HK-2 (cell line): ENCODE results near the gene RFX1.
"Not testable (repeated sequence)": the region's sequence is repeated elsewhere in the genome, so short reads cannot be mapped to it uniquely, and the experiment has no call there.

Experiments used
- DNase-seq: peaks from one replicate; pipeline ENCODE4 v3.0.0-alpha.2; 2018; ENCODE audit not compliant: unreplicated experiment

The RFX1 gene

DNA sequence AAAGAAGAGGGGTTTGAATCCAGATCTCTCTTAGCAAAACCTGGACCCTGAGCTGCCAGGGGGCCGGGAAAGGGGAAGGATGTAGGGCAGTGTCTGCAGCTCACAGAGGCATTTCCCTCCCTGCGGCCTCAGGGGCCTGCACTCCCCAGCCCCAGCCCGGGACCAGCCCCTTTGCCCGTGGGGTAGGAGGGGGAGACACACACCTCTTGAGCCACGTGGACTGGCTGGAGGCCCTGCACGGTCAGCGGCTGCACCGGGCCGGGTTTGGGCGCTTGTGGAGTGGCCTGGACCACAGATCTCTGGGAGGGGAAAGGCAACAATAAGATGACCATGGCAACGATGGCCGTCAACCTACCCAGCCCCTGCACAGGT is 26.9 kb downstream of the RFX1 start:
- no peak for DNase-seq

DNA sequence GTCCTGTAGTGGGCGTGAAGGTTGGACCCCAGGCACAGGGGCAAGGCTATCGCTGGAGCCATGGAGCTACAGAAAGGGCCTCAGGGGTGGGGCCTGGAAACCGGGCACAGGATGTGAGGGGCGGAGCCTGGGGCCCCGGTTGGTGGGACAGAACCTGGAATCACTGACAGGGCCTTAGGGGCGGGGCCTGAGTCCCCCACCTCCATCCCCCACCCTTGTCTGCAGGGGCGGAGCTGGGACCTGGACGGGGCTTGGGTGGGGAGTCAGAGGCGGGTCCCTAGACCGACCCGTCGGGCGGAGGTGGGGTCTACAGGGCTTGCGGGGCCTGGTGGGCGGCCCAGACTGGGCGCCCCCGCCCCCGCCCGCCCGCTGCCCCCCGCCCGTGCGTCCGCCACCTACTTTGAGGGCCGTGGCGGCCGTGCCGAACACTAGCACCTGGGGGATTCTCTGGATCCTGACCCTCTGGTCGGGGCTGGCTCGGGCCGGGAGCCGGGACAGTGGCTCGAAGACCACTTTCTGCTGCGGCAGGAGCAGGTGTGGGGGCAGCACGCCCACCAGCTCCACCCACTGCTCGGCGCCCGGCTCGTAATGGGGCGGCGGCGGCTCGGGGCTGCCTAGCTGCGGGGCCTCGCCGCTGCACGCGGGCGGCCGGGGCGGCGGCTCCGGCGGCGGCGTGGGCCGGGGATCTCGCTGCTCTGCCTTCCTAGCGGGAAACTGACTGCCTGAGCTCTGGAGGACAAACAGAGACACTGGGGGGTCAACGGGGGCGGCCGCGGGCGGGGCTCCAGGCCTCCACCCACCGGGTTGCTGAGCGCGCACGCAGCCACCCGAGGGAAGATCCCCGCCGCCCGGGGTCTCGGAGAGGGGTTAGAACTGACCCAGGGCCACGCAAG is 27.5 kb downstream of the RFX1 start:
- no peak for DNase-seq

GRCh38 chr19:13977803-13978202 is 28.3 kb downstream of the RFX1 start:
- DNase-seq: no peak

GRCh38 chr19:13976446-13976845 is 29.7 kb downstream of the RFX1 start:
- DNase-seq: no peak

DNA sequence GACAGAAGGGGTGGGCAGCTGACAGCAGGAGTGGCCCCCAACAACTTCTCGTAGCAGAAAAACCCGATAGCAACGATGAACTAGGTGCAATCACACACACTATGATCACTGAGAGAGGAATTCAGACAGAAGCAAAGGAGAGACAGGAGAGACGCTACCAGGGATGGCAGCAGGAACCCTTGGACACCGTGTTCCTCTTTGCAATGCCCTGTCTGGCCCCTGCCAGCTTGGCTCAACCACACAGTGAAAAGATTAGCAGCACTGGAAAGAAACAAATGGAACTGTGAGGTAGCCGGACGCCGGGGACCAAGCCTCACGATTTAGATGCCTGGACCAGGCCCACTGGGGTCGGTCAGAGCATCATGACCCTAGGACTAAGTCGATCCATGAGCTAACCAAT is 30.2 kb downstream of the RFX1 start:
- no peak for DNase-seq

DNA sequence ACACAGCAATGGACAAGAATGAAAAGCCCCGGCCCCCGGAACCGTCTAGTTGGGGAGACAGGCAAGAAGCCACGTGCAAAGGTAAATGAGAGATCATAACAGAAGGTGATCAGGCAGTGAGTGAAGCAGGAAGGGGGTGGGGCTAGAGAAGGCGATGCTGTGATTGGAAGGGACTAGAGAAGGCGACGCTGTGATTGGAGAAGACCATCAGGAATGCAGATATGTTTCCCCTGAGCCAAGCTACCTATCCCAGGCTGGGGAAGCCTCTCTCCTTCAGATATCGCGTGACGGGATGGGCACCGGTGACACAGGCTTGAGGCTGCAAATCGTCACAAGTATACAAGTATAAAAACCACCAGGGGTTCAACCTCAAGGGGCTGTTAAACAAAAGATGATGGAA is 32.0 kb downstream of the RFX1 start:
- DNase-seq: no peak

DNA sequence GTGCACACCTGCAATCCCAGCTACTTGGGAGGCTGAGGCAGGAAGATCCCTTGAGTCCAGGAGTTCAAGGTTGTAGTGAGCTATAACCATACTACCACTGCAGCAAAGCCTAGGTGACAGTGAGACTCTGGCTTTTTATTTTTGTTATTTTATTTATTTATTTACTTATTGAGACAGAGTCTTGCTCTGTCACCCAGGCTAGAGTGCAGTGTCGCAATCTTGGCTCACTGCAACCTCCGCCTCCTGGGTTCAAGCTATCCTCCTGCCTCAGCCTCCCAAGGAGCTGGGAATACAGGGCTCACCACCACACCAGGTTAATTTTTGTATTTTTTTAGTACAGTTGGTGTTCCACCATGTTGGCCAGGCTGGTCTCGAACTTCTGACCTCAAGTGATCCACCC is 32.6 kb downstream of the RFX1 start:
- DNase-seq: not testable (repeated sequence)

DNA sequence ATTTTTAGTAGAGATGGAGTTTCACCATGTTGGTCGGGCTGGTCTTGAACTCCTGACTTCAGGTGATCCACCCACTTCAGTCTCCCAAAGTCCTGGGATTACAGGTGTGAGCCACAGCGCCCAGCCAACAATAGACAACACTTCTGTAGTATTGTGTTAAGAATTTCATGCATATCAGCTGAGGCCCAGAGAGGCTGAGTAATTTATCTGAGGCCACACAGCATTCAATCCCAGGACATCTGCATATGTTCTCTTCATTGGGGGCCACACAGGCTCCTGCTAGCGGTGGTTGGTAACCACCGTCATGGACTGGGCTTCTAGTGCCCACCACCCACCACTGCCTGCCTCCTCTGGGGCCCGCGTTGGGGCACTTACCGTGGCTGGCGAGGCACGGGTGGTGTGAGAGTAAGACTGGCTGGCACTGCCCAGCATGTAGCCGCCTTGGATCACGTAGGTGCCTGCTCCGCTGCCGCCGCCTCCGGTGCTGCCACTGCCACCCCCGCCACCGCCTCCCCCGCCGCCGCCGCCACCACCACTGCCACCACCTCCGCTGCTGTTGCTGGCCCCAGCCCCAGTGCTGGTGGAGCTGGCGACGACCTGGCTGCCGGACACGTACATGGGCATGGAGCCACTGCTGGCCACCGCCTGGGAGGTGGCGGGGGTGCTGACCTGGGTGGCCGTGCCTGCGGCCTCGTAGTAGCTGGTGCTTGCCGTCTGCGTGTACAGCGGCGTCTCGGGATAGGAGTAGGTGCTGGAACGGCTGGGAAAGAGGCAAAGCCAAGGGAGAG is 33.6 kb downstream of the RFX1 start:
- no peak for DNase-seq

- DNase-seq: not testable (repeated sequence)
Measured at GRCh38 chr19:13971868-13972267, 34.3 kb downstream of the RFX1 start.

DNA sequence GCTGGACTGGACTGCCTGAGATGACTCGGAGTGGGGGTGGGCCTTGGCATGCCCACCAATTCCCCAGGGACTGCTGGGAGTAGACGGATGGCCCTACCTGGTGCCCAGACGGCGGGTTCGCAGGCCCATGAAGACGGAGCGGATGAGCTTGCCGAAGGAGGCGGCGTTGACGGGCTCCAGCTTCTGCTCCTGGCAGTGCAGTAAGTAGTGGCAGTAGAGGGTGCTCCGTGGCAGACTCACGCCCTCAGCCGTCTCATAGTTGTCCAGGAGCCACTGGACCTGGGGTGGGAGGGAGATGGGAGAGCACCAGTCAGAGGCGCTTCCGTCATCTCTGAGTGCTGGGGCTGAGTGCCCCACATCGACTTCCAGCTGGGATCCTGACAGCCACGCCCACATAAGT is 36.2 kb downstream of the RFX1 start:
- no peak for DNase-seq

GRCh38 chr19:13968999-13969398 is 37.1 kb downstream of the RFX1 start:
- DNase-seq: no peak

DNA sequence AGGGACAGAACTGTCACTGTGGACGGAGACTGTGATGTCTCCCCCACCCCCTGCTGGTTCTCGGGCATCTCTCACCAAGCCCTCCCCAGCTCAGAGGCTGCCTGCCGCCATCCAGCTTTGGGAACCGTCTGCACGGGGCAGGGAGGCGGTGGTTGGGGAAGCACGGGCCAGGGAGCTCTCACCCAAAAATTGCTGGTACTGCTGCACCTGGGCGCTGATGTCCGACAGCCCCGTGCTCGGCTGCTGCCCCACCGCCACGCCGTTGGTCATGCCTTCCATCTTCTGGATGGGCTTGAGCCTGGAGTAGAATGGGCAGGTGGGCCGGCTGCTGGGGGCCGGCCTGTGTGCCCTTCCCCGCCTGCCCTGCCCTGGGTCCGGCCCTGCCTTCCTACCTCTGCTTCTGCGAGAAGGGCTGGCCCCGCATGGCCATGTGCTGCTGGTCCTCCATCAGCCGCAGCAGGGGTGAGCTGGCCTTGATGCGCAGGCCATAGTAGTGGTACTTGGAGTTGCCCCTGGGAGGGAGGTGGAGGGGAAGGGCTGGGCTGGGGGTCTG is 37.7 kb downstream of the RFX1 start:
- no peak for DNase-seq

DNA sequence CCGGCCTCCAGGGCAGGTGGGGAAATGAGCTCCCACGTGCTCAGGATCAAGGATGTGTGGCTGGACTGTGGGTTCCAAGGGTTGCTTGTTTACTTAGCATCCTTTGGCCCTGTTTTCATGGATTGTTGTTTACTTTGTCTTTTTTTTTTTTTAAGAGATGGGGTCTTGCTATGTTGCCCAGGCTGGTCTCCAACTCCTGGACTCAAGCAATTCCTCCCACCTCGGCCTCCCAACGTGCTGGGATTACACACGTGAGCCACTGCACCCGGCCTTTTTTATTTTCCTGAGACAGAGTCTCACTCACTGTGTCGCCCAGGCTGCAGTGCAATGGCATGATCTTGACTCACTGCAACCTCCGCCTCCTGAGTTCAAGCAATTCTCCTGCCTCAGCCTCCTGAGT is 38.9 kb downstream of the RFX1 start:
- DNase-seq: not testable (repeated sequence)

GRCh38 chr19:13966684-13967128 is 39.4 kb downstream of the RFX1 start:
- no peak for DNase-seq

DNA sequence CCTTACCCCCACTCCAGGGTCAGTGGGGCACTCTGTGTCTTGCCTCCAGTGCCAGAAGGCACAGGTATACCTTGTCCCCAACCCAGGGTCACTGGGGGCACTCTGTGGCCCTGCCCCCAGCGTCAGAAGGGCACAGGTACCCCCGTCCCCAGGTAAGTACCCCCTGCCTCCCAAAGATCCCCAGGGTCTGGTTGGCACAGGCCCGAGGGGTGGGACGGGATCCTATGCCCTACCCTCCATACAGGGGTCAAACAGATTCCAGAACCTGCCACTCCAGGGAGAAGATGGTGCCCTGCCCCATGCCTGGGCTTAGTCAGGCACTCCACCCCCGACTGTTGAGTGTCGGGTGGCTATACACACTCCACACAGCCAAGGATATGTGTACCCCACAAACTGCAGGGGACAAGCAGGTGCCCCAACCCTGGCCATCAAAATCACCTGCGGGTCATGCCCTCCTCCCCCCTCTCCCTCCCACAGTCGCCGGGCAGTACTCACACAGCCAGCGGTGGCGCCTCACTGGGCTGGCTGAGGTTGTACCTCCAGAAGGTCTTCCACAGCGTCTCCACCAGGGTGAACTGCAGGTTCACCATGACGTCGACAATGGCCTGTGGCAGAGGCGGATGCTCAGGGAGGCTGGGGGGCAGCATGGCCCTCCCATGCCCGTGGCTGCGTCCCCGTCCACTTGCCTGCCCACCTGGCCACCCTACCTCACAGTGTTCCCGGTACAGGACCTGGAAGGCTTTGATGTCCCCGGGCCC is 40.0 kb downstream of the RFX1 start:
- DNase-seq: no peak

DNA sequence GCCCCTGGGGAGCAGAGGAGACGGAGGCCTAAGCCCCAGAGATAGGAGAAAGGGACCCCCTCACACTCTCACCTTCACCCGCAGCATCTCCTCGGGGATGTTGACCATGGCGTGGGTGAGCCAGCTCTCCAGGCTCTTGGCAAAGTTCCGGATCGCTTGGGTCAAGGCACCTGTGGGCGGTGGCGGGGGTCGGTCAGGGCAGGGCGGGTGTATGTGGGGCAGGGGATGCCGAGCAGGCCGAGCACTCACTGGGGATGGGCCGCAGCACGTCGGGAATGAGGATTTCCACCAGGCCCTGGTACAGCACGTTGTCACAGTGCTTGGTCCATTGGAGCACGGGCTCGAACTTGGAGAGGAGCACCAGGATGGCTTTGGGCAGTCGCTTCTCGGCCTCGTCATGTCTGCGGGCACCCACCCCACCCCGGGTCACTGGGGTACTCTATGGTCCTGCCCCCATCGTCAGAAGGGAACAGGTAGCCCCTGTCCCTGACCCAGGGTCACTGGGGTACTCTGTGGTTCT is 40.7 kb downstream of the RFX1 start:
- no peak for DNase-seq

- no peak for DNase-seq
Measured at GRCh38 chr19:13964776-13965175, 41.3 kb downstream of the RFX1 start.

DNA sequence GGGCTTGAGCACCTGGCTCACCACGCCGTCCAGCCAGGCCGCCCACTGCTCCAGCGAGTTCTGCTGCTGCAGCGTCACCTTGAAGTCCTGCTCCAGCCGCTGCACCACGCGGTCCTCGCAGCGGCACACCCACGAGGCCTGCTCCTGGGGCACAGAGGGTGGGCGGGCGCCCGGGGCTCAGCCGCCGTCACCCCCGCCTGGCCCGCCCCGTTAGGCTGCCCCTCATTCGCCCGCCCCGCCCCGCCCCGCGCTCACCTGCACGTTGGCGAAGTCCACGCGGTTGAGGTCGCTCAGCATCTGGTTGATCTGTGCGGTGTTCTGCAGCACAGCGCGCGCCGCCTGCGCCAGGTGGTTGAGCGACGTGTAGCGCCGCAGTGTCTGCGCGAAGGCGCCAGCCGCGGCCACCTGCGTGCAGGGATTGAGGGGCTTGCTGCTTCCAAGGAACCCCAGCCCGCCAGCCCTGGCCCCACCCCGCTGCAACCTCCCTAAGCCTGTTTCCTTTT is 42.5 kb downstream of the RFX1 start:
- no peak for DNase-seq

GRCh38 chr19:13962699-13963602 is 43.2 kb downstream of the RFX1 start:
- no peak for DNase-seq
